ENCODE measurements around the gene KPNB1.

KPNB1 gene

GRCh38 chr17:47699536-47699840, 49.8 kb downstream of the KPNB1 start:
- H3K79me2 ChIP-seq (ENCODE audit: insufficient read depth, low read length): no peaks in the 10 kb centered on the region
- no peaks in the 10 kb centered on the region for H3K9me3 ChIP-seq (ENCODE audit: insufficient read depth, low read length)
- no peak overlapping the region for H3K4me3 ChIP-seq (ENCODE audit: insufficient read depth, low read length, poor library complexity, severe bottlenecking)
- no peaks in the 10 kb centered on the region for H4K20me1 ChIP-seq (ENCODE audit: low read depth, low read length)
- H3K27ac ChIP-seq (ENCODE audit: low read depth, low read length): no peak overlapping the region
- H3K4me2 ChIP-seq (ENCODE audit: low read depth, low read length, poor library complexity, severe bottlenecking): no peak overlapping the region
- H3K36me3 ChIP-seq (ENCODE audit: low read length): no peaks in the 10 kb centered on the region
- H3K9ac ChIP-seq (ENCODE audit: low read length): no peak overlapping the region
- H3K27me3 ChIP-seq (ENCODE audit: low read length): no peaks in the 10 kb centered on the region
- H3K9me2 ChIP-seq (replicated peaks; ENCODE audit: insufficient read depth, low read length): no peaks in the 10 kb centered on the region
- no peak overlapping the region for H2AFZ ChIP-seq (ENCODE audit: low read depth, low read length, severe bottlenecking)
- H3F3A ChIP-seq (ENCODE audit: insufficient read depth): no peaks in the 10 kb centered on the region
- no peak for TF ChIP-seq EZH2phosphoT487 (conservative IDR thresholded peaks at IDR 0.05; ENCODE audit: low read length)
- TF ChIP-seq CTCF (IDR thresholded peaks at IDR 0.05; ENCODE audit: insufficient read depth, low read length, poor library complexity, severe bottlenecking): no peak

- no peaks in the 10 kb centered on the region for H3K9me3 ChIP-seq (ENCODE audit: insufficient read depth, low read length)
- H3F3A ChIP-seq (ENCODE audit: insufficient read depth): no peaks in the 10 kb centered on the region
- no peak overlapping the region for H3K27ac ChIP-seq (ENCODE audit: low read depth, low read length)
- no peaks in the 10 kb centered on the region for H4K20me1 ChIP-seq (ENCODE audit: low read depth, low read length)
- H3K36me3 ChIP-seq (ENCODE audit: low read length): no peaks in the 10 kb centered on the region
- H2AFZ ChIP-seq (ENCODE audit: low read depth, low read length, severe bottlenecking): no peak overlapping the region
- H3K79me2 ChIP-seq (ENCODE audit: insufficient read depth, low read length): no peaks in the 10 kb centered on the region
- no peak overlapping the region for H3K4me2 ChIP-seq (ENCODE audit: low read depth, low read length, poor library complexity, severe bottlenecking)
- TF ChIP-seq EZH2phosphoT487 (conservative IDR thresholded peaks at IDR 0.05; ENCODE audit: low read length) (no peak), CTCF (IDR thresholded peaks at IDR 0.05; ENCODE audit: insufficient read depth, low read length, poor library complexity, severe bottlenecking) (no peak)
- H3K4me3 ChIP-seq (ENCODE audit: insufficient read depth, low read length, poor library complexity, severe bottlenecking): no peak overlapping the region
- no peaks in the 10 kb centered on the region for H3K27me3 ChIP-seq (ENCODE audit: low read length)
- H3K9ac ChIP-seq (ENCODE audit: low read length): no peak overlapping the region
- H3K9me2 ChIP-seq (replicated peaks; ENCODE audit: insufficient read depth, low read length): no peaks in the 10 kb centered on the region
Measured at GRCh38 chr17:47700471-47701449, 51.0 kb downstream of the KPNB1 start.

GRCh38 chr17:47701608-47702007, 51.9 kb downstream of the KPNB1 start:
- Histone ChIP-seq H3K9ac (ENCODE audit: low read length) (no peak overlapping the region), H3K36me3 (ENCODE audit: low read length) (no peaks in the 10 kb centered on the region), H3F3A (ENCODE audit: insufficient read depth) (no peaks in the 10 kb centered on the region), H3K4me3 (ENCODE audit: insufficient read depth, low read length, poor library complexity, severe bottlenecking) (no peak overlapping the region), H3K9me2 (replicated peaks; ENCODE audit: insufficient read depth, low read length) (no peaks in the 10 kb centered on the region), H3K9me3 (ENCODE audit: insufficient read depth, low read length) (no peaks in the 10 kb centered on the region), H3K27ac (ENCODE audit: low read depth, low read length) (no peak overlapping the region), H4K20me1 (ENCODE audit: low read depth, low read length) (no peaks in the 10 kb centered on the region), H3K4me2 (ENCODE audit: low read depth, low read length, poor library complexity, severe bottlenecking) (no peak overlapping the region), H3K27me3 (ENCODE audit: low read length) (no peaks in the 10 kb centered on the region), H3K79me2 (ENCODE audit: insufficient read depth, low read length) (no peaks in the 10 kb centered on the region), H2AFZ (ENCODE audit: low read depth, low read length, severe bottlenecking) (no peak overlapping the region)
- no peak for TF ChIP-seq EZH2phosphoT487 (conservative IDR thresholded peaks at IDR 0.05; ENCODE audit: low read length)
- no peak for TF ChIP-seq CTCF (IDR thresholded peaks at IDR 0.05; ENCODE audit: insufficient read depth, low read length, poor library complexity, severe bottlenecking)

Measured in SU-DHL-6 (cell line).